Measurements from ENCODE around the gene ZBTB47.

GRCh38 chr3:42660131-42660715 is 6.7 kb downstream of the ZBTB47 start:
- TF ChIP-seq CTCF (IDR thresholded peaks at IDR 0.05) (no peak), POLR2A (IDR thresholded peaks at IDR 0.05) (no peak)
